ENCODE results near the gene NTM. TPM values are rescaled to one million over a fixed set of nuclear protein-coding genes. Genes with fewer than 3 reads are reported as not detected.

Gene NTM
- total and polyA plus RNA-seq, 2 of the 8 experiments (the other 6 are each of a cell fraction or from before 2014, with no cell fraction given) = 13.4 to 20.0 TPM

DNA sequence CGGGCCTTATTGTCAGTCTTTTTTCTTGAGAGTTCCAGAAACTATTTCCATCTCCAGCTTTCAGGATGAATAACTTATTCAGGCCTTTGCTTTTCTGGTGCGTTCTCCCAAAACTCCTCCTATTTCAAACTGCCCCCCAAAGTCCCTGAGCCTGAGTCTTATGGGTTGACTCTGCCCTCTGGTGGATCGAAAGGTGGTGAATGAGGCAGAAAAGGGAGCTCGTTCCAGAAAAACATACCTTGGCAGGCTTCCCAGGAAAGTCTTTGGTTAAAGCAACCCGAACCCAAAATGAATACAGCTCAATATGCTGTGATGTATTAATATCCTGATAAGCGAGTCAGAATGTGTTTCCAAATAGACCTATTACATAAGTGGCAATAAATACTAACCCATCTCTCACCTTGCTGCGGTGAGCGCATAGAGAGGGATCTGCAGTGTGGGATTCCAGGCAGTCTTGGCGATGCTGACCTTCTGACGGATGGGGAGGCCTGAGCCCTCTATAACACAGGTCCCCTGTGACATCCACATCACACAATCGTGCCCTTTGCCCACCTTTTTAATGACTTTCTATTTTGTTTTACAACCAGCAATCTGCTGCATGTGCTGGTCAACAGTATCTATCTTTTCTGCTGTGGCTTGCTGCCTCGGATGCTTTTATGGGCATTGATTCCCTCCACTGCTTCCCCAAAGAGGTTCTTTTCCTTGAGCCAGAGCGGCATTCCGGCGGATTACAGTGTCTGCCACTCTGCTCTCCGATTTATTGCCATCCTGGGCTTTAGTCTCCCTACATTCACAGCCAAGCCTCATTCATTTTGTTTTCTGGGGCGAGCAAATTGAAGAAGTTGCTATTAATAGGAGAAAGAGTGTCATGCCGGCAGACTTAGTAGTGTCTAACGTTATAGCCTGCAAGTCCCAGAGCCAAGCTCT, 756.8 kb downstream of the NTM start:
- H3K14ac ChIP-seq (ENCODE audit: insufficient read length) = no peak overlapping the region
- H3K36me3 ChIP-seq (ENCODE audit: control insufficient read depth in 2 of 4, insufficient read depth in 4 of 4, low read length in 3 of 4) = no peaks in the 10 kb centered on the region
- no peaks in the 10 kb centered on the region for H3K9me3 ChIP-seq (ENCODE audit: insufficient read depth in 2 of 2, low read depth in 1 of 2, low read length in 1 of 2)
- peak overlapping the region; percentile 0; the same call in 1 of the 2 replicates for H2BK12ac ChIP-seq (ENCODE audit: low read depth, low read length)
- 0 out of 2 replicates have a peak overlapping the region, but pooled peaks have one; percentile 53 for H2BK15ac ChIP-seq (ENCODE audit: low read length)
- peaks cover 15% of the 10 kb centered on the region for H3K23me2 ChIP-seq (ENCODE audit: low read depth, low read length)
- H2AK5ac ChIP-seq (ENCODE audit: low read depth, low read length) = no peak overlapping the region
- no peak overlapping the region for H2BK120ac ChIP-seq (replicated peaks; ENCODE audit: low read depth, low read length)
- POLR2A ChIA-PET (ENCODE audit: partially characterized antibody) = interaction anchor here (0.8 to 1.5 kb wide), 4 partner anchors 13 to 434 kb away, joined by 3 to 5 read pairs (median 4); no protein-coding TSS in a partner anchor
- H3K4me2 ChIP-seq (ENCODE audit: insufficient read depth in 1 of 2, low read depth in 2 of 2, low read length in 2 of 2) = peak overlapping the region; percentile 68 to 81; a peak in 3 of 4 replicates
- peak; percentile 84 to 89 for TF ChIP-seq RAD21 (IDR thresholded peaks at IDR 0.05 in 1 of 2, conservative IDR thresholded peaks at IDR 0.05 in 1 of 2; ENCODE audit: low read depth in 2 of 2, low read length in 2 of 2)
- TF ChIP-seq FOSL1 (IDR thresholded peaks at IDR 0.05; ENCODE audit: insufficient read depth, low read depth, low read length) = no peak
- peak; percentile 44 to 83 (median 69) for TF ChIP-seq CTCF (IDR thresholded peaks at IDR 0.05; ENCODE audit: control extremely low read depth in 1 of 3, insufficient read depth in 1 of 3, low read depth in 1 of 3, low read length in 3 of 3)
- no peak overlapping the region for H3K9ac ChIP-seq (replicated peaks in 1 of 4; ENCODE audit: extremely low read depth in 1 of 4, low read depth in 3 of 4, low read length in 3 of 4)
- H3K18ac ChIP-seq (ENCODE audit: extremely low read depth, low read length) = no peak overlapping the region
- H4K5ac ChIP-seq (ENCODE audit: insufficient read length, low read depth, low read length) = no peak overlapping the region
- H4K20me1 ChIP-seq (replicated peaks in 1 of 2; ENCODE audit: control insufficient read depth in 1 of 2, insufficient read depth in 2 of 2, low read length in 2 of 2) = peaks cover 0 to 7% of the 10 kb centered on the region in 2 experiments
- WGBS, 2 experiments (ENCODE audit: extremely low coverage in 1 of 2, insufficient coverage in 1 of 2, insufficient read length in 1 of 2, insufficient replicate concordance in 2 of 2, low coverage in 1 of 2, low lambda C conversion rate in 2 of 2, missing lambda C conversion rate in 1 of 2) = 69% methylated on average over 19 of the region's 19 CpGs; no CpG with 5 or more reads in 1 of the 2 experiments
- no peak overlapping the region for H4K91ac ChIP-seq (replicated peaks; ENCODE audit: insufficient read length, low read length)
- H3K79me1 ChIP-seq (ENCODE audit: low read depth, low read length) = peaks cover 2% of the 10 kb centered on the region; the same call in 1 of the 2 replicates
- no peak overlapping the region for H2BK5ac ChIP-seq (ENCODE audit: low read depth, low read length)
- H3K4me1 ChIP-seq (replicated peaks in 1 of 4; ENCODE audit: control insufficient read depth in 3 of 4, insufficient read depth in 4 of 4, low read length in 3 of 4) = peaks cover 15 to 32% (median 19%) of the 10 kb centered on the region in 4 experiments
- H2AFZ ChIP-seq (ENCODE audit: low read length) = no peak overlapping the region
- H3K56ac ChIP-seq (replicated peaks; ENCODE audit: insufficient read length, low read depth, low read length) = no peak overlapping the region
- H3K27ac ChIP-seq (ENCODE audit: low read depth, low read length) = no peak overlapping the region
- no peak overlapping the region for H3K4ac ChIP-seq (replicated peaks; ENCODE audit: insufficient read length, low read depth, low read length)
- no peak overlapping the region for H4K8ac ChIP-seq (ENCODE audit: extremely low read depth, insufficient read depth, low read length)
- H2BK20ac ChIP-seq (ENCODE audit: low read length) = no peak overlapping the region
- no peak for DNase-seq (ENCODE audit: low read depth in 1 of 2, low spot score in 2 of 2)
- peaks cover 0 to 2% (median 0%) of the 10 kb centered on the region in 4 experiments; a peak in 2 of 7 replicates for H3K27me3 ChIP-seq (replicated peaks in 1 of 4; ENCODE audit: control insufficient read depth in 3 of 4, extremely low read depth in 1 of 4, insufficient read depth in 3 of 4, low read length in 3 of 4)
- CTCF ChIA-PET (ENCODE audit: partially characterized antibody) = interaction anchor here (0.6 to 3.9 kb wide), 60 partner anchors 9 to 443 kb away, joined by 3 to 52 read pairs (median 4); no protein-coding TSS in a partner anchor
- no peak overlapping the region for H3K23ac ChIP-seq (ENCODE audit: insufficient read length)
- H3K79me2 ChIP-seq (ENCODE audit: control insufficient read depth in 1 of 2, insufficient read depth in 2 of 2, low read length in 2 of 2) = no peaks in the 10 kb centered on the region
- H3K4me3 ChIP-seq (ENCODE audit: extremely low read depth in 1 of 4, insufficient read depth in 2 of 4, low read depth in 3 of 4, low read length in 4 of 4) = peak overlapping the region in 2 of 4 experiments; percentile 26 to 50; a peak in 4 of 8 replicates
- peak; percentile 68 for FAIRE-seq
